AG04449 (cell line): ENCODE data around the gene C16orf96.
A peak's percentile ranks its signal among the peaks of the same experiment; 100 is the strongest.

Experiments used
- CTCF ChIA-PET: fragments of 350-600 bp; formaldehyde crosslinking; extraction: SDS; loops from one replicate; lab custom pipeline; 2021; ENCODE audit warnings: antibody characterized with exemption; lab: Yijun Ruan, JAX
- POLR2A ChIA-PET: fragments of 400-600, 350-600 bp; formaldehyde crosslinking; extraction: SDS; loops from one replicate; lab custom pipeline; 2020; ENCODE audit warnings: antibody characterized with exemption, inconsistent platforms; lab: Yijun Ruan, JAX
- DNase-seq: peaks from one replicate; pipeline ENCODE4 v3.0.0-alpha.2; 2010; ENCODE audit warnings: low read depth, low spot score
- H3K4me3 ChIP-seq: 2 replicates; pipeline ENCODE4 v1.5.1; 2011; ENCODE audit warnings: low read depth, mild to moderate bottlenecking, control low read depth, low read length
- CTCF ChIP-seq: IDR thresholded peaks from one replicate; pipeline ENCODE4 v1.5.1; 2011; ENCODE audit warnings: mild to moderate bottlenecking, moderate library complexity, low read length, control low read depth, inconsistent platforms; ENCODE audit not compliant: insufficient read depth; ENCODE audit errors: missing control alignments

Gene C16orf96

GRCh38 chr16:4537376-4538343, 18.5 kb upstream of the C16orf96 start:
- peak overlapping the region; percentile 82 for H3K4me3 ChIP-seq
- ChIA-PET POLR2A (no interaction called here), CTCF (interaction anchor here (1.6 to 5.7 kb wide), 6 partner anchors 10 to 87 kb away, joined by 3 to 44 read pairs (median 8); partner anchors contain the start of gene MGRN1)
- DNase-seq = no peak
- no peak for TF ChIP-seq CTCF

- H3K4me3 ChIP-seq = peak within 1 kb of the TSS; percentile 82
- peak; percentile 46 for DNase-seq
- TF ChIP-seq CTCF = no peak
- ChIA-PET POLR2A (interaction anchor here (0.7 kb wide), 1 partner anchor 172 kb away, joined by 3 read pairs; no protein-coding TSS in a partner anchor), CTCF (interaction anchor here (1.3 to 5.7 kb wide), 6 partner anchors 9 to 49 kb away, joined by 3 to 44 read pairs (median 8); partner anchors contain the start of gene C16orf96)
These were observed 17.5 kb upstream of the C16orf96 start, which contains the start of gene CDIP1 for GRCh38 chr16:4538350-4539235. Gene CDIP1 (minus strand): TSS chr16:4538773. CDS start chr16:4514130, 24,643 bp downstream.

GRCh38 chr16:4539716-4540284, 16.3 kb upstream of the C16orf96 start:
- no peak overlapping the region for H3K4me3 ChIP-seq
- CTCF ChIA-PET = interaction anchor here (1.3 to 5.7 kb wide), 5 partner anchors 8 to 46 kb away, joined by 3 to 44 read pairs (median 9); partner anchors contain the start of gene C16orf96
- POLR2A ChIA-PET = interaction anchor here (0.7 kb wide), 1 partner anchor 43 kb away, joined by 5 read pairs; no protein-coding TSS in a partner anchor
- no peak for DNase-seq
- TF ChIP-seq CTCF = no peak

- no peak for DNase-seq
- no peak for TF ChIP-seq CTCF
- no peak overlapping the region for H3K4me3 ChIP-seq
- POLR2A ChIA-PET = no interaction called here
- CTCF ChIA-PET = interaction anchor here (0.7 to 14.5 kb wide), 3 partner anchors 15 to 35 kb away, joined by 3 to 267 read pairs (median 51); no protein-coding TSS in a partner anchor
These were observed 11.7 kb upstream of the C16orf96 start for GRCh38 chr16:4544473-4544872.

- no peak for TF ChIP-seq CTCF
- ChIA-PET POLR2A (no interaction called here), CTCF (interaction anchor here (0.7 to 14.5 kb wide), 29 partner anchors 8 to 146 kb away, joined by 3 to 267 read pairs (median 6); partner anchors contain the start of genes C16orf96 and CDIP1)
- DNase-seq = no peak
- no peak overlapping the region for H3K4me3 ChIP-seq
These were observed 8.0 kb upstream of the C16orf96 start for GRCh38 chr16:4548124-4548523.
